Measurements from ENCODE around the gene CD200. TPM values are rescaled to one million over a fixed set of nuclear protein-coding genes. Genes with fewer than 3 reads are reported as not detected.

The CD200 gene
- total RNA-seq, 4 donors from 2014 or later = 15.6 to 31.8 (median 23.6) TPM

DNA sequence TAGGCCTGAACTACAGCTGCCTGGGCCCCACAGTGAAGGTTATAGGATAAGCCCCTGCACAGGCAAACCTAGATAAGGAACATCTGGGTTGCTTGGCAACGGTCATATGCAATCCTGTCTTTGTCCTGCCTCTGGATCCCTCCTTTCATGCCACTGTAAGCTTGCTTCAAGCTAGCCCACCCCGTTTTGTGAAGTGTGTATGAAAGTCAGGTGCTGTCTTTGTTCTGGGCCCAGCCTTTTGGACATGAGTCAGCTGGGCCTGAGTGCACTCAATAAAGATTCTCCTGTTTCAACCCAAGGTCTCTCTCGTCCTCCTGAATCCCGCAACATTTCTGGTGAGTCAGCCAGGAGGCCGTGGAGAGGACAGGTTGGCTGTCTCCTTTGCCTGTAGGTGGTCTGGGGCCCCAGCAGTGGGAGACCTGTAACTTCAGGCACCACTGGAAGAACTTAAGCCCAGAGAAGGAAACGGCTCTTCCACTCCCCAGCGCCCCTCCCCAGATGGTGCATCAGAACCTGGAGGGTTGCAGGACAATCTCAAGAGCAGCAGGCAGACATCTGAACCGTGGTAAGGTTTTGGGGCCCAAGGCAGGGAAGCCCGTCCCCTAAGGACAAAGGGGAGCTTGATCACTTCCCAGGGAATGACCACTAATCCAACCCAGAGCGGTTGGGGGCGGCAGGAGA lies 30.7 kb upstream of the CD200 start:
- Histone ChIP-seq H3K9me3 (no peaks in the 10 kb centered on the region), H3K27me3 (no peaks in the 10 kb centered on the region), H3K4me3 (no peak overlapping the region), H3K27ac (no peak overlapping the region), H3K4me1 (no peaks in the 10 kb centered on the region), H3K36me3 (no peaks in the 10 kb centered on the region)
- TF ChIP-seq, protein P1, sequence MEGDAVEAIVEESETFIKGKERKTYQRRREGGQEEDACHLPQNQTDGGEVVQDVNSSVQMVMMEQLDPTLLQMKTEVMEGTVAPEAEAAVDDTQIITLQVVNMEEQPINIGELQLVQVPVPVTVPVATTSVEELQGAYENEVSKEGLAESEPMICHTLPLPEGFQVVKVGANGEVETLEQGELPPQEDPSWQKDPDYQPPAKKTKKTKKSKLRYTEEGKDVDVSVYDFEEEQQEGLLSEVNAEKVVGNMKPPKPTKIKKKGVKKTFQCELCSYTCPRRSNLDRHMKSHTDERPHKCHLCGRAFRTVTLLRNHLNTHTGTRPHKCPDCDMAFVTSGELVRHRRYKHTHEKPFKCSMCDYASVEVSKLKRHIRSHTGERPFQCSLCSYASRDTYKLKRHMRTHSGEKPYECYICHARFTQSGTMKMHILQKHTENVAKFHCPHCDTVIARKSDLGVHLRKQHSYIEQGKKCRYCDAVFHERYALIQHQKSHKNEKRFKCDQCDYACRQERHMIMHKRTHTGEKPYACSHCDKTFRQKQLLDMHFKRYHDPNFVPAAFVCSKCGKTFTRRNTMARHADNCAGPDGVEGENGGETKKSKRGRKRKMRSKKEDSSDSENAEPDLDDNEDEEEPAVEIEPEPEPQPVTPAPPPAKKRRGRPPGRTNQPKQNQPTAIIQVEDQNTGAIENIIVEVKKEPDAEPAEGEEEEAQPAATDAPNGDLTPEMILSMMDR (IDR thresholded peaks at IDR 0.05) = no peak
- TF ChIP-seq POLR2A (IDR thresholded peaks at IDR 0.05) = no peak
- no peak for DNase-seq
- intact Hi-C loops (cut with DNase I; ENCODE audit: low total_unique reads) = no loop called here

DNA sequence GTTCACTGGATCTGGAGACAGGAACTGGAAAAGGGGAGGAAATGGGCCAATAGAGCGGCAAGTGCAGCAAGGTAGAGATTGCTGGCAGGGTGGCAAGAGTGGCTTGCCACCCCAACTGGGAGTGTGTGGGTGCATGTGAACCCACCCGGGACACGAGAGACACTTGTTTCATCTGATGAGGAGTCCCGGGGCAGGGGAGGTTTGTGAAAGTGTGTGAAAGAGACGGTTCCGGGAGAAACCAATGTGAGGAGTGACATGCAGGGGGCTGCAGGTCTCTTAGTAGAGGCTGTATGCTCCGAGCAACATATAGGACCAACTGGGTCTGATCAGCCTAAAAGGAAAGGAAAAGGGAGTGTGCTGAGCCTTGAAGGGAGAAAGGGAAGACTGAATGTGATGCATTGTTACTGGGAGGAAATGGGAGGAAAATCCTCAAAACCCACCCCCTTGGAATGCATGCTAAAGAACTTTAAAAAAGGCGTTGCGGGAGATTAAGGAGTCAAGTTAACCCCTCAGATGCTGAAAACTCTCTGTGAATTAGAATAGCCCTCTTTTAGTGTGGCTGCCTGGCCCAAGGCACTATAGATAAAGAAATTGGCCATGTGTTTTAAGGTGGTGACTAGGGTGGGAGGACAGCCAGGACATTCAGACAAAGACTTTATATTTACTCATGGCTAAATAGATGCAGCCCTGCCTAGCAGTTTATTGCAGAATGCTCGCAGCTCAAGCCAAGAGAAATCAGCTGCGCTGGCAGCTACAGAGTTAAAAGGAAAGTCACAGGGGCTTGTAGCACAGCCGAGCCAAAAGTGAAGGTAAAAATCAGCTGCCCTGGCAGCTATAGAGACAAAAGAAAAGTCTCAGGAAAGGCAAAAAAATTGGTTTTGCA lies 29.8 kb upstream of the CD200 start:
- intact Hi-C loops (cut with DNase I; ENCODE audit: low total_unique reads) = no loop called here
- H3K36me3 ChIP-seq = no peaks in the 10 kb centered on the region
- H3K27ac ChIP-seq = peak overlapping the region in 1 of 2 donors; percentile 7
- TF ChIP-seq, protein P1 (IDR thresholded peaks at IDR 0.05) = no peak
- TF ChIP-seq POLR2A (IDR thresholded peaks at IDR 0.05) = no peak
- no peaks in the 10 kb centered on the region for H3K9me3 ChIP-seq
- peak overlapping the region; percentile 27 to 43 for H3K4me3 ChIP-seq
- DNase-seq = no peak
- no peaks in the 10 kb centered on the region for H3K4me1 ChIP-seq
- no peaks in the 10 kb centered on the region for H3K27me3 ChIP-seq

DNA sequence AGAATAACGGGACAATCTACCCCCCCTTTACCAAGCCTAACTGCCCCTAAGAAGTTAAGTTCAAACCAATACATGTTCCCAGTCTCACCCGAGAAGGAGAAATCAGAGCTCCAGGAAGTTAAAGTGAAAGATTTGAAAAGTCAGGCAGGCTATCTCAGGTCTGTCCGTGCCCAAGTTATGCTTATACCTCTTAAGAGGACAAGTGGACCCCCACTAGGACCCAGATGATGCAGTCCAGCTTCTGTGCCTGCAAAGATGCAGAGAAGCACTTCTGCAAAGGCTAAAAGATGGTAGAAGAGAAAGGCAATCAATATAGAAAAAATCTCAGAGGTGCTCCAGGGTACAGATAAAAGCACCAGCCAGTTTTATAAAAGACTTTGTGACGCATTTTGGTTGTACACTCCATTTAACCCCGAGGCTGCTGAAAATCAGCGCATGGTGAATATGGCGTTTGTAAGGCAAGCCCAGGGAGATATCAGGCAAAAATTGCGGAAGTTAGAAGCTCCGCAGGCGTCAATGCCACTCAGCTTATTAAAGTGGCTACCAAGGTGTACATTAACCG lies 29.1 kb upstream of the CD200 start:
- H3K27ac ChIP-seq = peak overlapping the region in 1 of 2 donors; percentile 7
- H3K27me3 ChIP-seq = no peaks in the 10 kb centered on the region
- peak in 1 of 2 donors; percentile 19 for DNase-seq
- no peaks in the 10 kb centered on the region for H3K9me3 ChIP-seq
- no peaks in the 10 kb centered on the region for H3K36me3 ChIP-seq
- TF ChIP-seq, protein P1 (IDR thresholded peaks at IDR 0.05) = no peak
- no peak for TF ChIP-seq POLR2A (IDR thresholded peaks at IDR 0.05)
- no peaks in the 10 kb centered on the region for H3K4me1 ChIP-seq
- intact Hi-C loops (cut with DNase I; ENCODE audit: low total_unique reads) = no loop called here
- H3K4me3 ChIP-seq = peak overlapping the region; percentile 27 to 43

DNA sequence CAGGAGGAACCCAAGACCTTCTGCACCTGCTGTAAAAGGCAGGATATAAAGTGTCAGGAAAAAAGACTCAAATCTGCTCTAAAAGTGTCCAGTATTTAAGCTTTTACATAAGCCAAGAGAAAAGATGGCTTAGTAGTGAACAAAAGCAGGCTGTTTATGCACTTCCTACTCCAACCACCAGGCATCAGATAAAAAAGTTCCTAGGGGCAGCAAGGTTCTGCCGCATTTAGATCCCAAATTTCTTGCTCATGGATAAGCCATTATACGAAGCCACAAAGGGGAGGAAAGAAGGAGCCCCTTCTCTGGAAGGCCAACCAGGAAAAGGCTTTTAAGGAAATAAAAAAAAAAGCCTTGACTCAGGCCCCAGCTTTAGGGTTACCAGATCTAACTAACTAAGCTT lies 28.3 kb upstream of the CD200 start:
- H3K4me1 ChIP-seq = no peaks in the 10 kb centered on the region
- H3K36me3 ChIP-seq = no peaks in the 10 kb centered on the region
- H3K9me3 ChIP-seq = no peaks in the 10 kb centered on the region
- peak overlapping the region in 1 of 2 donors; percentile 43 for H3K4me3 ChIP-seq
- no peak for DNase-seq
- TF ChIP-seq, protein P1 (IDR thresholded peaks at IDR 0.05) = peak in 2 of 4 experiments; percentile 14 to 20
- no peak for TF ChIP-seq POLR2A (IDR thresholded peaks at IDR 0.05)
- H3K27me3 ChIP-seq = no peaks in the 10 kb centered on the region
- intact Hi-C loops (cut with DNase I; ENCODE audit: low total_unique reads) = no loop called here
- H3K27ac ChIP-seq = peak overlapping the region in 1 of 2 donors; percentile 7

Measured in uterus (tissue), 4 donors.